H9 (cell line): ENCODE results near the gene HERC6. TPM values are rescaled to one million over a fixed set of nuclear protein-coding genes. Genes with fewer than 3 reads are reported as not detected.

Experiments used
- DNase-seq: peaks from one replicate; pipeline ENCODE4 v3.0.0-alpha.2; 2017
- H2AFZ ChIP-seq: one replicate; pipeline ENCODE4 v1.6.1; 2013; ENCODE audit warnings: mild to moderate bottlenecking, low read length, control low read depth, moderate library complexity
- H2AK5ac ChIP-seq: 2 replicates; pipeline ENCODE4 v1.6.1; 2013; ENCODE audit warnings: low read length, control low read depth, mixed read lengths; ENCODE audit not compliant: insufficient read length
- H2BK120ac ChIP-seq: one replicate; pipeline ENCODE4 v1.6.1; 2013; ENCODE audit warnings: low read depth, mild to moderate bottlenecking, low read length, control low read depth, inconsistent platforms; ENCODE audit not compliant: poor library complexity, severe bottlenecking
- H2BK12ac ChIP-seq: 2 replicates; pipeline ENCODE4 v1.6.1; 2013; ENCODE audit warnings: low read length, control low read depth, mixed read lengths, low read depth; ENCODE audit not compliant: insufficient read length
- H2BK15ac ChIP-seq: 2 replicates; pipeline ENCODE4 v1.6.1; 2013; ENCODE audit warnings: low read depth, low read length, control low read depth
- H2BK20ac ChIP-seq: one replicate; pipeline ENCODE4 v1.6.1; 2013; ENCODE audit warnings: low read depth, mild to moderate bottlenecking, low read length, control low read depth, inconsistent platforms; ENCODE audit not compliant: poor library complexity, severe bottlenecking
- H2BK5ac ChIP-seq: 2 replicates; pipeline ENCODE4 v1.6.1; 2013; ENCODE audit warnings: low read length, control low read depth, mixed read lengths; ENCODE audit not compliant: insufficient read length
- H3K14ac ChIP-seq: 2 replicates; pipeline ENCODE4 v1.6.1; 2013; ENCODE audit warnings: low read length, control low read depth; ENCODE audit not compliant: insufficient read depth
- H3K18ac ChIP-seq: 2 replicates; pipeline ENCODE4 v1.6.1; 2013; ENCODE audit warnings: low read depth, mild to moderate bottlenecking, mixed read lengths, low read length, control low read depth; ENCODE audit not compliant: insufficient read length
- H3K23ac ChIP-seq: 2 replicates; pipeline ENCODE4 v1.6.1; 2013; ENCODE audit warnings: low read length, control low read depth, mixed read lengths, low read depth; ENCODE audit not compliant: insufficient read length
- H3K23me2 ChIP-seq: 2 replicates; pipeline ENCODE4 v1.6.1; 2013; ENCODE audit warnings: low read depth, mild to moderate bottlenecking, mixed read lengths, low read length, control low read depth; ENCODE audit not compliant: insufficient read length, poor library complexity, severe bottlenecking
- H3K27ac ChIP-seq: 2 replicates; pipeline ENCODE4 v1.5.1; 2013; ENCODE audit warnings: low read length, control low read depth, mixed read lengths, low read depth; ENCODE audit not compliant: insufficient read length
- H3K27me3 ChIP-seq: 2 replicates; pipeline ENCODE4 v1.6.1; 2013; ENCODE audit warnings: low read length, control low read depth, inconsistent platforms; ENCODE audit not compliant: insufficient read depth
- H3K4ac ChIP-seq: 2 replicates; pipeline ENCODE4 v1.6.1; 2013; ENCODE audit warnings: low read depth, mild to moderate bottlenecking, control low read depth, inconsistent platforms, low read length, moderate library complexity
- H3K4me1 ChIP-seq: 2 replicates; pipeline ENCODE4 v1.6.1; 2013; ENCODE audit warnings: low read length, control low read depth, inconsistent platforms; ENCODE audit not compliant: insufficient read depth
- H3K4me2 ChIP-seq: 2 replicates; pipeline ENCODE4 v1.6.1; 2013; ENCODE audit warnings: low read length, control low read depth, mixed read lengths; ENCODE audit not compliant: insufficient read length, insufficient read depth
- H3K56ac ChIP-seq: 2 replicates; pipeline ENCODE4 v1.6.1; 2013; ENCODE audit warnings: low read depth, mild to moderate bottlenecking, mixed read lengths, low read length, control low read depth; ENCODE audit not compliant: insufficient read length
- H3K79me1 ChIP-seq: 2 replicates; pipeline ENCODE4 v1.6.1; 2013; ENCODE audit warnings: low read depth, mild to moderate bottlenecking, moderate library complexity, low read length, control low read depth, inconsistent platforms; ENCODE audit not compliant: insufficient read depth, poor library complexity, severe bottlenecking
- H3K79me2 ChIP-seq: 2 replicates; pipeline ENCODE4 v1.6.1; 2013; ENCODE audit warnings: low read length, control low read depth, inconsistent platforms; ENCODE audit not compliant: insufficient read depth
- H3K9ac ChIP-seq: 2 replicates; pipeline ENCODE4 v1.6.1; 2013; ENCODE audit warnings: low read length, control low read depth, mixed read lengths; ENCODE audit not compliant: insufficient read length; ENCODE audit errors: extremely low read depth
- H3K9me3 ChIP-seq: one replicate; pipeline ENCODE4 v1.6.1; 2013; ENCODE audit warnings: low read depth, low read length, inconsistent platforms; ENCODE audit not compliant: control insufficient read depth
- H3T11ph ChIP-seq: one replicate; pipeline ENCODE4 v1.6.1; 2013; ENCODE audit warnings: mild to moderate bottlenecking, low read length, control low read depth, inconsistent platforms
- H4K20me1 ChIP-seq: one replicate; pipeline ENCODE4 v1.6.1; 2013; ENCODE audit not compliant: control insufficient read depth, insufficient read length, insufficient read depth
- H4K5ac ChIP-seq: 2 replicates; pipeline ENCODE4 v1.6.1; 2013; ENCODE audit warnings: low read depth, mild to moderate bottlenecking, mixed read lengths, low read length, control low read depth; ENCODE audit not compliant: insufficient read length
- H4K8ac ChIP-seq: replicated peaks from 2 replicates; pipeline ENCODE4 v1.6.1; 2013; ENCODE audit warnings: low read length, control low read depth, mixed read lengths, low read depth; ENCODE audit not compliant: insufficient read length
- H4K91ac ChIP-seq: 2 replicates; pipeline ENCODE4 v1.6.1; 2013; ENCODE audit warnings: low read depth, mild to moderate bottlenecking, moderate library complexity, mixed read lengths, low read length, control low read depth; ENCODE audit not compliant: insufficient read length
- H3K27ac Mint-ChIP-seq, 3 experiments: 2 replicates in 2 of 3; 3 replicates in 1 of 3; pipeline ENCODE4 v1.8.0; 2020 to 2021; ENCODE audit warnings: mixed read lengths in 3 of 3, mild to moderate bottlenecking in 1 of 3, moderate library complexity in 1 of 3
- H3K27me3 Mint-ChIP-seq: 2 replicates; pipeline ENCODE4 v1.8.0; 2021; ENCODE audit warnings: low read depth, mild to moderate bottlenecking, moderate library complexity, mixed read lengths
- H3K36me3 Mint-ChIP-seq, 3 experiments: 2 replicates in 2 of 3; 3 replicates in 1 of 3; pipeline ENCODE4 v1.8.0; 2020 to 2021; ENCODE audit warnings: low read depth in 3 of 3, mixed read lengths in 3 of 3; ENCODE audit not compliant: insufficient read depth in 1 of 3
- H3K4me1 Mint-ChIP-seq, 2 experiments: 2 replicates each; pipeline ENCODE4 v1.8.0; 2020; ENCODE audit warnings: mixed read lengths in 2 of 2
- H3K4me3 Mint-ChIP-seq, 2 experiments: 2 replicates in 1 of 2; 3 replicates in 1 of 2; pipeline ENCODE4 v1.8.0; 2020 to 2021; ENCODE audit warnings: mild to moderate bottlenecking in 2 of 2, mixed read lengths in 2 of 2, moderate library complexity in 1 of 2
- H3K9me3 Mint-ChIP-seq, 2 experiments: 2 replicates in 1 of 2; 3 replicates in 1 of 2; pipeline ENCODE4 v1.8.0; 2020; ENCODE audit warnings: mild to moderate bottlenecking in 2 of 2, mixed read lengths in 2 of 2, moderate library complexity in 1 of 2
- CTCF ChIP-seq: fragments of 200-600 bp; sonication (generic); conservative IDR thresholded peaks from 3 replicates; pipeline ENCODE4 v1.8.0; 2021; ENCODE audit warnings: antibody characterized with exemption, mild to moderate bottlenecking
- WGBS: extraction: QIAGEN DNeasy Blood & Tissue Kit; methylation state at CpG from one replicate; pipeline ENCODE4 v1.1.7; 2013; ENCODE audit warnings: missing lambda C conversion rate, low lambda C conversion rate, mixed read lengths; ENCODE audit not compliant: insufficient read length; ENCODE audit errors: extremely low coverage; 5-methylcytosine and 5-hydroxymethylcytosine counted together
- total RNA-seq: library from RNA; stranded (reverse); gene quantifications from 2 replicates; pipeline ENCODE4 v1.2.1, GENCODE V29; 2021

The HERC6 gene
- total RNA-seq, 1 experiment from 2014 or later: 8.2 TPM

- no peak for DNase-seq
- H3K4me2 ChIP-seq: peak overlapping the region; percentile 65
- no peak overlapping the region for H2AFZ ChIP-seq
Measured at GRCh38 chr4:88458104-88458740, 79.6 kb downstream of the HERC6 start.

More at GRCh38 chr4:88458104-88458740, 79.6 kb downstream of the HERC6 start:
- Mint-ChIP-seq H3K27me3 (peaks cover 29% of the 10 kb centered on the region), H3K4me3 (peak overlapping the region; percentile 85 to 91), H3K4me1 (peaks cover 8 to 16% of the 10 kb centered on the region in 2 experiments), H3K9me3 (peaks cover 2 to 4% of the 10 kb centered on the region in 2 experiments; a peak in 3 of 5 replicates), H3K27ac (no peak overlapping the region), H3K36me3 (peaks cover 3 to 6% (median 5%) of the 10 kb centered on the region in 3 experiments; a peak in 6 of 7 replicates)
- H2AK5ac ChIP-seq: no peak overlapping the region
- H3K9ac ChIP-seq: no peak overlapping the region
- H4K8ac ChIP-seq: no peak overlapping the region
- no peak overlapping the region for H4K91ac ChIP-seq
- 100% methylated on average over 1 of the region's 7 CpGs for WGBS
- H3K27ac ChIP-seq: no peak overlapping the region
- no peak overlapping the region for H3K4ac ChIP-seq
- H3K4me1 ChIP-seq: no peaks in the 10 kb centered on the region
- H3K79me1 ChIP-seq: no peaks in the 10 kb centered on the region
- H3K23ac ChIP-seq: no peak overlapping the region
- no peak overlapping the region for H3K18ac ChIP-seq
- no peaks in the 10 kb centered on the region for H4K20me1 ChIP-seq
- H2BK15ac ChIP-seq: no peak overlapping the region
- H3T11ph ChIP-seq: no peak overlapping the region
- no peak overlapping the region for H2BK20ac ChIP-seq
- H3K27me3 ChIP-seq: peaks cover 2% of the 10 kb centered on the region; the same call in 1 of the 2 replicates
- H3K56ac ChIP-seq: no peak overlapping the region
- no peak overlapping the region for H2BK120ac ChIP-seq
- H2BK5ac ChIP-seq: no peak overlapping the region
- H3K9me3 ChIP-seq: no peaks in the 10 kb centered on the region
- H3K14ac ChIP-seq: no peak overlapping the region
- peaks cover 4% of the 10 kb centered on the region for H3K23me2 ChIP-seq
- no peak overlapping the region for H4K5ac ChIP-seq
- H2BK12ac ChIP-seq: no peak overlapping the region
- no peaks in the 10 kb centered on the region for H3K79me2 ChIP-seq
- TF ChIP-seq CTCF: no peak
